HG03439 (cell line): Measurements from ENCODE around the gene ETV6.
A peak's percentile ranks its signal among the peaks of the same experiment; 100 is the strongest.

ENCODE experiments used
- ATAC-seq: cut with Tn5 transposase; IDR thresholded peaks from one replicate; pipeline ENCODE4 v1.9.1; 2021; ENCODE audit warnings: mild to moderate bottlenecking, moderate library complexity; ENCODE audit not compliant: unreplicated experiment

The ETV6 gene

DNA sequence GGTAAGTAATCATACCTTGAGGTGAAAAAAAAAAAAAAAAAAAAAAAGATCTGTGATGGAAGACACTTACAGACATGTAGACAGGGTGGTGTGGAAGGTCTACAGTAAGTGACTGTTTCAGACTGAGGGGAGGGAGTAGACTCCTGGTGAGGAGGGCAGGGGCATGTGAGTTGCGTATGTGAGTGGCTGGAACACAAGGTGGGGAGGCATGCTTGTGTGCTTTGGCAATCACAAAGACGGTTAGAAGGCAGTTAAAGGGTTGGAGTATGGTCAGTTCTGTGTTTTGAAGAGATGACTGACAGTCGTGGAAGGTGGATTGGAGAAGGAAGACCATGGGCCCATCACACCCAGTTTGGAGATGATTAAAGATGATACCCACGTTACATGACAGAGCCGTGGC lies 65.2 kb downstream of the ETV6 start:
- no peak for ATAC-seq

DNA sequence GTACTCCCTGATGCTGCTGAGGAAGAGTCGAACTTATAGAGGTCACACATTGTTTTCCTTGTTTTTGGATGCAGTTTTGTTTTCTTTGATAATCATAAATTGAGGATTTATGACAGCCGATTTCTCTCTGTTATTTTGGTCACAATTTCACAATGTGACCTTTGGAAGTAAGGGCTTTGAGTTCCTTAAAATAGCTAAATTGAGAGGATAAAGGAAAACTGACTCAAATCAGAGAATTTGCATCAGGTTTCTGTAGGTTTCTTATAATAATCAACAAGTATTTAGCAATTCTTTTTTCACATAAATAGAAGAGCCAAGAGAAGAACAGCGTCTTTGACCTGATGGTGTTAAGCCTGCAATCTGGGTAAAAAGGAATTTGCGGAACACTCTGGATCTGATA lies 66.1 kb downstream of the ETV6 start:
- ATAC-seq: no peak

DNA sequence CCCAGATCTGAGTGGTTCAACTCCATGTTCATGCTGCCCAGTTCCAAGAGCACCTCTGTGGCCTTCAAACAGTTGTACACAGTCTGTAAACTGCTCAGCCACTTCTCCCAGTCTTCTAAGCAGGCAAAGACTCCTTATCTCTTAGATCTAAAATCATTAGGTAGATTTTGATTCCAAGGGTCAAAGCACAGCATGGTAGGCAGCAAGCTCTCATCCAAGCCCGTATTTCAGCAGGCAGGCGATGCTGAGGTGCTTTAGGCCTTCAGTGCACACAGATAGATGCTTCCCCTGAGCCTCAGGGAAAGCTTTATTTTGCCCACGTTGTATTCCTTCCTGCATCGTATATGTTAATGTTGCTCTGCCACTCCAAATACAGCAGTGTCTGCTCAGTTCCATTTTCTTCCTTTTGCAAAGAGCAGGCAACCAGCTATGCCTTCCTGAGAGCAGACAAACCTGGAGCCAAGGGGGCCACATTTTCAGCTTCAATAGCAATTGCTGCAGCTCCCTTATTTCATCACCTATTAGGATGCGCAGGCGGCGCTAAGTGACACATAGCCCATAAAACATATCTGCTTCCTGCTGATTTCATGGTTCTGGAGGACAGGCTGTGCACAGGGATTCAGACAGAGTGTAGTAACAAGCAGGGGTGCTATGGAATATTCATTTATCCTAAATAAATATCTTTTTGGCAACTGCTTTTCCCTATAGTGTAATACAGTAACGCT lies 67.5 kb downstream of the ETV6 start:
- ATAC-seq: no peak

DNA sequence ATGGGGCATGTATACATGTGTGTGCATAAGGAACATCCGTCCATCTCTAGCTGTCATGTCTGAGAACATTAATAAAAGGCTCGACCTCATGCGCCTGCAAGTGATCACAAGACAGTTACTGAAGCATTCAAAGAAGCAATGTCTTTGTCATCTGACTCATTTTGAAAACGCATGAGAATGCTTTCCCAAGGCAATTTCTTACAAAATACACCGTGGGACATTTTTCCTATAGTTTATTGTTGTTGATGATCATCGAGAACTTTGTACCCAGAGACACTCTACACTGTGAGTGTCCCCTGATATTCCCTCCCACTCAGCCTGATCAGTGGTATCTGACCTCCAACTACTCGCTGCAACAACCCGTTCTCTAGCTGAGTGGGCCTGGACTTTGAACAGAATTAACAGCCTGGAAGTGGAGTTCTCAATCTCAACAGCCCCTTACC lies 68.1 kb downstream of the ETV6 start:
- ATAC-seq: no peak

DNA sequence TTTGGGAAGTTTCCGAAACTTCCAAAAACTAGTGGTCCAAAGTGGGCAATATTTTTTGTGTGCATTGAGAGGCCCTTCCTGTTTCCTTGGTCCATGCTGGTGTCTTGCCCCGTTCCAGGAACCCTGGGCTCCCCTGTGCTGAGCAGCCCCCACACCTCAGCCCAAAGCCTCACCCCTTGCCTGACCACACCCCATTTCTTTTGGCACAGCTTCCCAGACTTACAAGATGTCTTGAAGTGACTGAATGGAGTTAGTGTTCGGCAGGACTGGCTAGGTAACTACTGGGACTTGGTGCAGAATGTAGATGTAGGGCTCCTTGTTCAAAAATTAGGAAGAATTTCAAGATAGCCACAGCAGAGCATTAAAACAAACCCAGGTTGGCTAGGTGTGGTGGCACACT lies 68.6 kb downstream of the ETV6 start:
- ATAC-seq: no peak

DNA sequence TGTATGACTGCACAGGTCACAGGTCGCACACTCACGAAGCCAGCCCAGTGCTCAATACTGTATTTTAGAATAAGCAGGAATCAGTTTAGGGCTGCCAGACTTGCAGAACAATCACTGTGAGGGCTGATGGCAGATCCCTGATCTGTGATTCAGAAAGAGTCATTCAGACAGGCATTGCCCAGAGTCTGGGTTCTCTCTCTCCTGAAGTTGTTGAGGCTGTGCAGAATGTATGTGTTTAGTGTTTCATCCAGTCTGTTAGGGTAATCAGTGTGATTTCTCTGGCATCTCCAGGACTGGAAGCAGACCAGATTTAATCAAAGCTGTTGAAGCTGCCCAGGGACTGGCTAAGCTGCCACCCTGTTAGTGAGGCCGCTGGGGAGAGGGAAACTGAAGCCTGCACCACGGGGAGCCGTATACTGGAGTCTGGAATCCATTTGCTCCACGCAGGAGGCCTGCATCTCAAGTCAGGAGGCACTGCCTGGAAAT lies 69.3 kb downstream of the ETV6 start:
- ATAC-seq: no peak

DNA sequence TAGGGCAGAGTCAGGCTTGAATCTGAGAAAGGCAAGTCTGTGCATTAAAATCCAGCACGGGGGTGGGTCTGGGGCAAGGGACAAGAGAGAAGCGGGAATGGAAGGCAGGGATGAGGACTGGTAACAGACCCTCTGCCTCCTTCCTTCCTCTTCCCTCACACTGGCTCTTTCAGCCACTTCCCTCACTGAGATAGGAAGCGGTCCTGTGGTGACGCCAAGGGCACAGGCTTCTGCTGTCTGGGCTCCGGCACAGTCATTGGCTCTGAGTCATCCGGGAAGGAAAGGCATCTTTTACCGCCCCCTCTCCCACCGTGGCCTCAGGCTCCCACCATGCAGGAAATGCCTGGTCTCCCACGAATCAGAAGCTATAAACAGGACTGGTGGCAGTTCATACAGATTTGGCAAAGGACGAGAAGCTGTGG lies 70.2 kb downstream of the ETV6 start:
- no peak for ATAC-seq

DNA sequence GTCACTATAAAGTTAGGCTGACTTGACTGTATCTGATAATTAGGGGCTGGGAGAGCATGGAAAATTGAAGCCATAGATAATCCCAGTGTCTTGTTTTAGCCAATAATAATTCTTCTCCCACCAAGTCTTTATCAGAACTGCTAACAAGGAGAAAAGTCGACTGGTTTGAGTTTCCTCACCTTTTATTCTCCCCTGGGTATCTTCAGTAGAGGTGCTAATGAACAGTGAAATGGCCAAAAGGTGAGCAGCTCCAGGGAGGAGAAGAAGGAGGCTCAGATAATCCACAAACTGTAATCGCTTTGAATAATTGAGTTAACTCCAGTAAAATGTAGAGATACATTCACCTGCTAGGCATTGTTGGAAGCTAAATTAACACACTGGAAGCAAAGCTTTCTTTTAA lies 72.6 kb downstream of the ETV6 start:
- no peak for ATAC-seq

DNA sequence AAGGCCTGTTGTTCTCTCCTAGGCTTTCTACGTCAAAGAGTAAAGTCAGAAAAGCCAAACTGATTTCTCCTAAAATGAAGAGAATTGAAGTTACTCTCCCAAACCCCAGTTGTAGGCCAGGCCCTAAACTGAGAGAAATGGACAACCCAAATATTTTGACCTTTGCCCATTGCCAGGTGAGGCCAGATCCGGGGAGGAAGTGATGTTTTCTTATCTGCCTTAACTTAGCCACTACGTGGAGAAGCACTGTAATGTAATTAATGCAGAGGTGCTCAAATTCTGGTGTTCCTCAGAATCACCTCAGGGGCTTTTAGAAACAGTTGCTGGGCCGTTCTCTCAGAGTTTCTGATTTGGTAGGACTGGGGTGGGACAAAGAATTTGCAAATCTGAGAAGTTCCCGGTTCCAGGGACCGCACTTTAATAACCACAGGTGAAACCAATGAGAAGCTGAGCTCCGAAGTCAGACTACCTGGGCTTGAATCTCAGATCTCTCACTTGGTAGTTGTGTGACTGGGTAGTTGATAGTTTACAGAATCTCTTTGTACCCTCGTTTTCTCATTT lies 73.2 kb downstream of the ETV6 start:
- no peak for ATAC-seq

DNA sequence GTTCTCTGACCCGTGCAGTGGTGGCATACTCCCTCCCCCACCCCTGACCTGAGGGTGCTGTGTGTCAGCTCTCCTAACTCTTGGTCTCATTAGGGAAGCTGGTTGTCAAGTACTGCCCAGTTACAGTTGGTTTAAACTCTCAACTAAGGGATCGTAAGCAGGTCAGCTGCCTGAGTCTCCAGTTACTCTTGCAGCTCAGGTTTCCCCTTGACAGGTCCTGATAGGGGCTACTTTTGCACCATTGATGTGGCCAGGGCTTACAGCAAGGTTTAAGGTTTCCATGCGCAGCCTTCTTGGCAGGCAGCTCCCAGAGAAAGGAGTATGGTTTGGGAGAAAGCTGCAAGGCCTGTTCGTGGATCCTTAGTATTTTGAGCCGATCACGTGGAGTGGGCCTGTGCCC lies 74.5 kb downstream of the ETV6 start:
- ATAC-seq: no peak

DNA sequence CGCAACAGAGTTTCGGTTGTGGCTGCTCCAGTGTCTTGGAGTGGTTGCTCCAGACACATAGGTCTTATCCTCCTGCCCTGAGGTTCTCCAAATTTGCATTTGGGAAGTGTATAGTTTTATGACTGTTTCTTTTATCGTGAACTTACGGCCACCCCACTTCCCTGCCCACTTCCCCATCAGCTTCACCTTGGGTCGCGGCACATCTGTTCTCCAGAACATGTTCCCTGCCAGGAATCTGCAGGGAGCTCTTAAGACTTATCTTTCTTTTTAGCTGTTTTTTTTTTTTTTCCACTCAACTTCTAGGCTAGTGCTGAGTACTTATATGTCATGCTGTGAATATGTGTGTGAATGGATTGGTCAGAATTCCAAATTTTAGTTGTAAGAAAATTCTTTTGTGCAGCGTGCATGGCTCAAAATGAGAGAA lies 75.4 kb downstream of the ETV6 start:
- ATAC-seq: no peak

DNA sequence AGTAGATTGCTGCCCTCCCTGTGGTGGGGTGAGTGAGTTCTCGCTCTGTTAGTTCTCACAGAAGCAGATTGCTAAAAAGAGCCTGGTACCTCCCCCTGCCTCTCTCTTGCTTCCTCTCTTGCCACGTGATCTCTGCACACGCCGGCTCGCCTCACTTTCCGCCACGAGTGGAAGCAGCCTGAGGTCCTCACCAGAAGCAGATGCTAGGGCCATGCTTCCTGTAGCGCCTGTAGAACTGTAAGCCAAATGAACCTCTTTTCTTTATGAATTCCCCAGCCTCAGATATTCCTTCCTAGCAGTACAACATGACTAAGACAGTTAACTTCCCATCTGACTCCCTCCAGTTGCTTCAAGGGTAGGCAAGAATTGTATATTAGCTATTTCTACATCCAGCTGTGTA lies 76.2 kb downstream of the ETV6 start:
- ATAC-seq: no peak

DNA sequence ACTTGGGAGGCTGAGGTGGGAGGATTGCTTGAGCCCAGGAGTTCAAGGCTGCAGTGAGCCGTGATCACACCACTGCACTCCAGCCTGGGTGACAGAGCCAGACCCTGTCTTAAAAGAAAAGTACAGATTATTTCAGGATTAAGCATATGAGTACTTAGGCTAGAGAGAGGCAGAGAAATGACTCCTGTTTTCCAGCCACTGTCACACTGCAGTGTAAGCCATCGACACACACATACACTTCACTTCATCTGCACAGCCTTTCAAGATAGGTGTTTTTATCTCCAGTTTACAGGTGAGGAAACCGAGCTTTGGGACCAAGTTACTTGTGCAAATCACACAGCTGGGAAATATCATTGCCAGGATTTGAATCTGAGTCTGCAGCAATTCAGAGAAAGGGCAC lies 77.2 kb downstream of the ETV6 start:
- ATAC-seq: no peak

DNA sequence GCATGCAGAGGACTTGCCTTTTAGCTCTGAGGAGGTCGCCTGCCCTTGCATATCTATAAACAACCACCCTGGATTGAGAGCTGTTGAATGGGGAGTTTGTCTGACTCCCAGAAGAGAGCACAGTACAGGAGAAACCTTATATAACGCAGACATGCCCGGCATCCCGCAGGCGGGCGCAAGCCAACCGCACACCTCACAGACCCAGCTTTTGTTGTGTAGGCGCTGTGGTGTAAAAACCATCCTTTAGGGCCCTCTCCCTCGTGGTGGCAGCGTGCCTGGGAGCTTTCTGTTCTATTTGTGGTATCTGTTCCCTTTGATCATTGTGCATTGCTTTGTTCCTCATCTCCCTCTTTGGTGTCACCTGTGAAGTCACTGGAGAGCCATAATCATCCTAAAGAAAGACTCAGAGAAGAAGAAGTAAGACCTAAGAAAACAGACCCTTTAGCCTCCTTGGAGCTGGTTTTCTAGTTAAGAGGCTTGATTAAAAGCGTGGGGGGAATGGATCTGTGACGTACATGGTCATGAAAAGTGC lies 77.7 kb downstream of the ETV6 start:
- no peak for ATAC-seq

DNA sequence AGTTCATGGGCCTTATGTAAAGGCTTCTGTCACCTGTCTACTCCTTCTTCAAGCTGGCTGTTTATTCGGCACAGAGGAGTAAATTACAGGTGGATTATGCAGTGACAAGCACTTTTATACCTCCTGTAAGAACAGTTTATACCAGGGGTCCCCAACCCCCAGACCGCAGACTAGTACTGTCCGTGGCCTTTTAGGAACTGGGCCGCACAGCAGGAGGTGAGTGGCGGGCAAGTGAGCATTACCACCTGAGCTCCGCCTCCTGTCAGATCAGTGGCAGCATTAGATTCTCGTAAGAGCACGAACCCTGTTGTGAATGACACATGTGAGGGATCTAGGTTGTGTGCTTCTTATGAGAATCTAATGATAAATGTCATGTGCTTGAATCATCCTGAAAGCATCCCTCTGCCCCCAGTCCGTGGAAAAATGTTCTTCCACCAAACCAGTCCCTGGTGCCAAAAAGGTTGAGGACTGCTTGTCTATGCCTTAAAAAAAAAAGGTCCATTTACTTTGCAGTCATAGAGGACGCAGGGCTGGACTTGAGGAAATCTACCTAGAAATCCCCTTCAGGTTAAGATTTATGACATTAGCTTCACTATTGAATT lies 78.8 kb downstream of the ETV6 start:
- no peak for ATAC-seq

DNA sequence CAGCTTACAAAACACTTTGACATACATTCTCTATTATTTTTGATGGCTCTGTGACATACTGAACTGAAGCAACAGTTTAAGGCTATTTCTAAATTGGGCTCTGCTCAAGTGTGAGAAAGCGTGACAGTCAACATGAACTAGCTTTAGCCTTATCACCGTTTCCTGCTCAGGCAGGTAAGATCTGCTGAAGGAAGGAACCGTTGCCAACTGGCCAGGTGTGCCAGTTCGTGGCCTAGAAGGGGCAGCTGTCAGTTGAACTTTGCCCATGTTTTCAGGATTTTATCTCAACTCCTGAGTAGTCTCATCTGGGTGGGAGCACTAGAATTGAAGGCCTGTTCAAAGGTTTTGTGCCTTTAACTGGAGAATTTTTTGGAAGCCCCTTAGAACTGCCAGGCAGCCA lies 79.5 kb downstream of the ETV6 start:
- ATAC-seq: no peak

DNA sequence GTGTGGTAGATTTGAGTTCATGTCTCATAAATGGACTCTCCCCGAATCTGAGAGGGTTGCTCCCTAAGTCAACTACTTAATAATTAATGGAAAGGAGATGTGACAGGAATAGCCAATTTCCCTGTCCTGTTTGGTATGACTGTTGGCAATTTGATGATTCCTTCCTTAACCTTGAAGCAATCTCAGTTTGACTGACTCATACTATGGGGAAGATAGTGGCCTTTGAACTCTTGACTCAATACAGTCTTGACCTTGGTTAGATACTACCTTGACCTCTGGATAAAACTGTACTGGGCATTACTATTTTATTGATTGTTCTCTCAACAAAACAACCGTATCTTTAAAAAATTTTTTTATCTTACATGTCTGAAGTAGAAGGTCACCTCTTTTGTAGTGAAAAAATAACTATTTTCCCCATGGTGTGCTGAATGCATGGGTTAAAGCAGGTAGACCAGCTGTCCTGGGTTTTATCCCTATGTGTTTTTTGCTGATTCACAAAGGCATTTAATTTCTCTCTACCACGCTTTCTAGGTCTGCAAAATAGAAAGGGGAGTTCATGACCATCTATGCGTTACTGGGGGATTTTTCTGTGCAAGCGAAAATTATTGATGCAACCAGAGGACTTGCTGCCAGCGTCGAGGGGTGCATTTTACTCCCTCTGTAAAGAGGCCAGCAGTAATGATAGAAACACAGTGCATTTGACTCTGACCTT lies 80.1 kb downstream of the ETV6 start:
- peak; percentile 35 for ATAC-seq

DNA sequence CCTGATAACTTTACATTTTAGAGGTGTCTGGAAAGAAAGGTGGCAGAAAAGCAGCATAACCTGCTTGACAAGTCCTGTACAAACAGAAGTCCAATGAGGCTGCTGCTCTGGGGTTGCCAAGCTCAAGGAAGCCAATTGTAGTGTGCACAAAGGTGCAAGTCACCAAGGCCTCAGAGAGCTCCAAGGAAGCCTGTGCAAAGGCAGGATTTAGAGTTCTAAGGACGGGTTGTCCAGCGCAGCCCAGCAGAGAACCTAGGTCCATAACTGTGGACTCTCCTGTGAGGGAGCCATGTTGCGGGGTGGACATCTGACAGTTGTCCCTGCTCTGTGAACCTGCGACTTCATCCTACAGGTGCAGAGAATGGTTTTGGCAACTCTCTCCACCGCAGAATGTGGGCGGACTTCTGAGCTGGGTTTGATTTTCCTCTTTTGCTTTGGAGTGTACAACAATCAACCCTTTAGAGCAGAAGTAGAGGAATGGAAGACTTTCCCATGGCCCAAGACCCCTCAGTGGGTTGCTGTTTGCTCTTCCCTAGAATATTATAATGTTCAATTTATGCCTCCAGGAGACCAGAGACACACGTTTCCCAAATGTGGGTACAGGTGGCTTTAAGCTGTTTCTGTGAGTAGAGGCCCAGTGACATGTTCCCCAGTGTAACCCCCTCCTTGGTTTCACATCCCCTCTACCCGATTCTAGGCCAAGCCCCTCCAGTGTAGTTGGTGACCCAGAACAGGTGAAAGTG lies 81.0 kb downstream of the ETV6 start:
- no peak for ATAC-seq

DNA sequence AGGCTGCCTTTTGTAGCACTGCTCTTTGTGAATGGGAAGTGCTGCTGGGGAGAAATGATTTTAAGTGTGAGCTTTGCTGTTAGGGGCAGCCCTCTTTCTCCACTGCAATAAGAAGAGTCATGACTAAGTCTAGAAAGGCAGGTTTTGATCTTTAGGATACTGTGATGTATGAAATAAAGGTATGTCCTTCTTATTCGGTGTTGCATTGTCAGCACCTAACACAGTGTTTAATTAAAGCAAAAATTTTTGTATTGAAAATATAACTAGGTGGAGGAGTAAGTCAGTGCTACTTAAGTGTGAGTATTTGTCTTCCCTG lies 81.5 kb downstream of the ETV6 start:
- no peak for ATAC-seq

DNA sequence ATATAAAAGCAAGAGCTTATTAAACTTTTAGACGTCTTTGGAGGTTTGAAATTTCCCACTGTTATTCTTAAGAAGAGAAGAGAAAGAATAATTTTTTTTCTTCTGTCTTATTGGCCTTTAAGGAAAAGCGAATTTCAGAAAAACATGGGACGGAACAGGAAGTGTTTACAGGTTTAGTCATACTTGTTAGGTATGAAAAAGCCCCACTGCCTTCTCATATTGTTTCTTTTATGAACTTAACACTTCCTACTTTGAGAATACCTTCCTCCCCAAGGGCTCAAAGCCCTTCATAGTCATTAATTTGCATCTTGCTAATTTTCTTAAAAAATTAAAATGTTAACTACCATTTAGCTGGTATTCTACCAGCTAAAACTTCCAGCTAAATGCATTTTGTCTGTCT lies 82.0 kb downstream of the ETV6 start:
- no peak for ATAC-seq

DNA sequence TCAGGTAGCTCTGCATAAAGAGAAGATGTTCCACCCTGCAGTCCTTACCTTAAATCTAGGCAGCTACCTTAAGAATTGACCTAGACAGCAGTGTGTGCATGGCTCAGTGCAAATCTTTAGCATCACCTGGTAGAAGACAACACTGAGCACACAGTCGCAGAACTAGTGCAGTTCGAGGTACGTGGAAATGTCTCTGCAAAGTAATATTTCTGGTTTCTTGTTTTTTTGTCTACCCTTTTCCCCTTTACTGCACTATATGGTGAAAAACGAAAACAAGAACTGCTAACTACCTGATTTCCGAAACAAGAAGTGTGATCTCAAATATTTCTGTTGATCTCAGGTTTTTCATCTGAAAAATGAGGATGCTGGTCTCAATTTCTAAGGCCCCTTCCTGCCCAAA lies 82.5 kb downstream of the ETV6 start:
- no peak for ATAC-seq
